Epidermal melanocyte (primary cell): ENCODE data around the gene DENND5B.
"Not testable (repeated sequence)": the region's sequence is repeated elsewhere in the genome, so short reads cannot be mapped to it uniquely, and the experiment has no call there.

Source experiments
- DNase-seq: peaks from one replicate; pipeline ENCODE4 v3.0.0; 2011; ENCODE audit warnings: low spot score; ENCODE audit not compliant: insufficient read length

The DENND5B gene

DNA sequence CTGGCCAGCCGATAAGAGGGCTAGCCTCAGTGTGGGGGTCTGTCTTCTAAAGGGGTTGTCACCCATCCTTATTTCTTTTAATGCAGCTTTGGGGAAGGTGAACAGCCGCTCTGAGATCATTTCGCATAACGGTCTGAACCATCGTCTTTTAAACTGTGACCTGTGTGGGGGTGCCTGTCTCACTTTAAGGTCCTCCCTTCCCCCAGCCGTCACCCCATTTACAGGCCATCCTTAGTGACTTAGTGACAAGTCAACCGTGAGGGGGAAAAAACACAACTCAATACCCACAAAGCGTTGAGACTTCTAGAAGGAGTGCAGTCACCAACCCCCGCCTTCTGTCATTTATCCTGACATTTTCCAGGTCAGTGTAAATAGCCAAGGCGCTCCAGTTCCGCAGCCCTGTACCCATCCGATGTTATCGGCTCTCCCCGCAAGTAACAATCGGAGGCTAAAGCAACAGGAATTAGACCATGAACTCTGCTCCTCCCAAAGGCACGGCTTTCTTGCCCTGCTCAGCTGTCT lies 505 bp upstream of the DENND5B start:
- no peak for DNase-seq

DNA sequence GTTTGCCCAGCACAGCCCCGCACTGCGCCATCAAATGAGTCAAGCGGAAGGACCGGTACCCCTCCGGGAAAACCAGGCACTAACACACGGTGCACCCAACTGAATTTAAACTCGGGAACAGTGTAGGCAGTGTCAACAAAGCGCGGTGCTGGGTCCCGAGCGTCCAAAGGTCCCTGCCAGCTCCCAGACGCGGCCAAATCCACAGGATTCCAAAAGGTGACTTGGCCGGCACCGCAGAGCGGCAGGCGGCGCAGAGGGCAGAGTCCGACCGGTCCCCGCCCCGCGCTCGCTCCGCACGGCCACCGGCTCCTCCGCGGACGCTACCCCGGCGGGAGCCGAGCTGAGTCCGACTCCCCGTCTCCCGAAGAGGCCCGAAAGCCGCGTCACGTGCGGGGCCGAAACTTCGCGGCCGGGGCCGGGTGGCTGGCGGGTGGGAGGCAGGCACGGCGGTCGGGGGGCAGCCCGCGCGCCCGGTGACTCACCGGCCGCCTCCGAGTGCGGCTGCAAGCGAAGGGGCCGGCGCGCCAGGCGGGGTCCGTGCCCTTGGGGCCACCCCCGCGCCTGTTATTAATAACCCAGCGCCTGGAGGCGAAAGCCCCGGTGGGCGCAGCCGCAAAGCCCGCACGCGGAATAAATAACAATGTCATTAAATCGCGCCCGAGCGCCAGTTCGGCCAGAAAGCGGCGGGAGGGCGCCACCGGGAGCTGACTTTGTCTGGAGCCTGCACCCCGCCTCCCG lies 863 bp downstream of the DENND5B start:
- no peak for DNase-seq

DNA sequence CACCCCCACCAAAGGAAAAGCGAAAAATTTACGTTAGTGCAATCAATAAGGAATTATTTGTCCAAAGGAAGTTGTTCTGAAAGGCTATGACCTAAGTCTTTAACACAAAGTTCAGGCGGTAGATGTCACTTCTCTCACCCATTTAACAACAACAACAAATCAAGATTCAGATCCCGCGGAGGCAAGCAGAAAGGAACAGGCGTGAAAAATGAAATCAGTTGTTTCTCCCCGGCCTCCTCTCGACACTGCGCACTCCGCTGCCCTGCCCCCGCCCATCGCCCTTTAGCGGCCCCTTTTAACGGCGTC lies 1.4 kb downstream of the DENND5B start:
- DNase-seq: peak; percentile 45

DNA sequence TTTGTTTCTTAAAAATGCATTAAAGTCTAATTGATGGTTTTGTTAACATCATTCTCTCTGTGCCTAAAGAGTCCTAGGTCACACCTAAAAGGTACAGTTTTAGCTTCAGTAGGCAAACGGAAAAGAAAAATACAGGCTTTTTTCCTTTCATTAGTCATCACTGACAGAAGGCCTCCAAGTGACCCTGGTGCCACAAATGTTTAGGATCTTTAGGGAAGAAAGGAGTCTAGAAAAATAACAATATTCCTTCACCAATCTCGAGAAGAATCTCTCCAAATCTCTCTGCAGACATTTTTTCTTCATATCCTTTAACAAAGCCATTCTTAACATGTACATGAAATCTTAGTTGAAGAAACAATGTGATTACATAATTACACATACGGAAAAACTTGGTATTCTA lies 2.0 kb downstream of the DENND5B start:
- DNase-seq: no peak

- no peak for DNase-seq
These were observed 4.2 kb downstream of the DENND5B start for GRCh38 chr12:31586728-31587127.

DNA sequence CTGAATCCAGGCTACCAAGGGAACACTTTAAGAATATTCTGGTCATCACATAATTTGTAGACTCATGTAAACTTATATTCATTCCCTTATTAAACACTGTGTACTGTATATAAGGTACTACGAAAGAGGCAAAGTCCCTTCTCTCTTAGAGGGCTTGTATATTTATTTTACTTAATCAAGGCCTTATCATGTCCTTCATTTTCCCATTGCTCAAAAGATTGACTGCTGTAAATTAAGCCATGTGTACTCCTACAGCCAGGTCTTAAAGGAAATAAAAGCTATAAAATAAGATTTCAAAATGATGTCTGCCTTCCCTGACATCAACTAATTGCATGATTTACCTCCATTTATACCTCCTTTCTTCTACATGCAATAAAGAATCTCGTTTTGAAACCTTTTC lies 5.0 kb downstream of the DENND5B start:
- no peak for DNase-seq

DNA sequence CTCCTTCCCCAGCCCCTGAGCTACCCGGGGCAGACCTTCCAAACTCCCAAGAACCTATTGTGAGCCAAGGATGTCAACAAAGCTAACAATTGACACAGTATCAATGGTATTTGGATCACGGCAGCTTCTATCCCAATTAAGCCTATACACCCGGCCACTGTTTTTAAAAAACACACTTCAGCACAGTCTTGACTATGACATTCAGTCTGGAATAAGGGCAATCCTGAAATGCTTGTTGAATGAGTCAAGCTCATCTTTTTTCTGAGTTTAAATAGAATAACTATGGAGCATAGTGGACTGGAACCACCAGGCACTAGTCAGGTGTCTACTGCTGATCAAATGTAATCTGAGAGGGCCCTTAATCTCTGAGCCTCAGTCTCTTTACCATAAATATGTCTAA lies 5.7 kb downstream of the DENND5B start:
- DNase-seq: no peak

DNA sequence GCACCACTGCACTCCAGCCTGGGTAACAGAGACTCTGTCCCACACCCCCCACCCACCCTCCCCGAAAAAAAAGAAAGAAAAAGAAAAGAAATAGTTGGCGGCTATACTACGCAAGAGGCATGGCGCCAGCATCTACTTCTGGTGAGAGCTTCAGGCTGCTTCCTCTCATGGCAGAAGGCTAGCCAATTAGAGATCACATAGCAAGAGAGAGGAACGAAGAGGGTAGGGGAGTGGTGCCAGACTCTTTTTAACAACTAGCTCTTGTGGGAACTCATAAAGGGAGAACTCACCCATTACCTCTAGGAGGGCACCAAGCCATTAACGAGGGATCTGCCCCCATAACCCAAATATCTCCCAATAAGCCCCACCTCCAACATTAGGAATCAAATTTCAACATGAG lies 6.2 kb downstream of the DENND5B start:
- no peak for DNase-seq

- no peak for DNase-seq
These were observed 7.1 kb downstream of the DENND5B start for GRCh38 chr12:31583878-31584277.

DNA sequence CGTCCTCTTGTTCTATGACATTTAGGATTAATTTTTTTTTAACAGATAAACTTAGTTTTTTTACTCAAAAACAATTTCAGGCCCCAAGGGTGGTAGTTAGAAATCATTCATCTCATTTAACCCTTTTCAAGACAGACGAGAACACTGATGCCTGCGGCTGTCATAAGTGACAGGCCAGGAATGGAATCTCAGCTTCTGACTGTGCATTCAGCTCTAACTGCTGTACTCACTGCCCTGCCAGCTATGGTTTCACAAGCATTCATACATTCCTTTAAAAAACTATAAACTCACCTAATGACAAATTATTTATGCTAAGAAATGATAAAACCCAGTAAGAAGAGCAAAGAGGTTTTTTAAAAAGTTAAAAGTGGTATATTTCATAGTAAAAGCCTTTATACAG lies 8.8 kb downstream of the DENND5B start:
- no peak for DNase-seq

- DNase-seq: no peak
These were observed 12.3 kb downstream of the DENND5B start for GRCh38 chr12:31578632-31579031.

DNA sequence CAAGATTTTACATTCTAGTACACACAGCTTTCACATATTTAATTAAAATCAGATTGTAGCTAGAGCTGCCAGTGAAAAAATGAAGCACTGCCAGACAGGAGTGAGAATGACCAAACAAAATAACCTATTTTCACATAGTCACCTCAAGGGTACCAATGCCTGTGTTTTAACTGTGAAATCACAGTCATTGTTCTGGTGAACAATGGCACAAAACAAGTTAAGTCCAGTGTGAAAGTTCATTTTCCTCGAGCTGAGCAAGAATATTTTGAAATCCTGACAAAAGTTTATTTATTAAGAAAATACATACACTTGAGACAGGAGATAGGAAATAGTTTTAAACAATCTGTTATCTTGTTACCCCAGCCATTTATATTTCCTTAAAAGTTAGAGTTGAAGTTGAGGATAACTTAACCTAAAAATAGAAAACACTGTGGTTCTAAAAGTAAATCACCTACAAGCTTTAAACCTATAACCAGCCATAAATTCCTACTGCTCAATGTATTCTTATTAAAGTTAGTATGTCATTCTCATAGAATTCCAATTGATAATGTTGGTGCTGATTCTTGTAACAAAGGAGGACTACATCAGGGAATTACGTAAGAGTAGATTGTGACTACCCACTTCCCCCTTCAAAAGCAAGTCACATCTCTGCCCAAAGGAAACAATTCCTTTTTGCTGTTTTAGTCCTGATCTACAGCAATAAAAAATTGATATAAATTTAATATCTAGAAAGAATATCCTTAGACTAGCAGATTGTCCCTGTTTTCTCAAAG lies 15.9 kb downstream of the DENND5B start:
- no peak for DNase-seq

- not testable (repeated sequence) for DNase-seq
These were observed 16.6 kb downstream of the DENND5B start for GRCh38 chr12:31574367-31574766.

- no peak for DNase-seq
These were observed 17.9 kb downstream of the DENND5B start for GRCh38 chr12:31572900-31573600.

- DNase-seq: no peak
These were observed 20.1 kb downstream of the DENND5B start for GRCh38 chr12:31570880-31571279.

GRCh38 chr12:31569517-31569916 lies 21.4 kb downstream of the DENND5B start:
- DNase-seq: not testable (repeated sequence)

DNA sequence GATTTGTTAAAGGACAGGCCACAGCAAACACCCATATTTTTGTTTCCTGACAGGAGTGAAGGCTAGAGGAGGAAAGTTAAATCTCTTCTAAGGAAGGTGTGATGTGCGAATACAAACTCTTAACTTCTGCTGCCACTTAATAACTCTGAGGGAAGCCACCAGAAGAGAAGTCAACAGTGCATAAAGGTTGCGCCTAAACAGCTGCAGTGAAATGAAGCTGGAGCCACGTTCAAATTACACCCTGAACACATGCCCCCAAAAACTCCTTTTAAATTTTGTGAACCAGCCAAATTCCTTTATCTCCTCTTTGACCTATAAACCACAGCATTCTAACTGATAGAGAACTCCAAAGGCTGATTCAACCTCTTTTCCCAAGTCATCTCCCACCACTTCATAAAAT lies 22.4 kb downstream of the DENND5B start:
- no peak for DNase-seq

GRCh38 chr12:31567029-31567428 lies 23.9 kb downstream of the DENND5B start:
- no peak for DNase-seq

DNA sequence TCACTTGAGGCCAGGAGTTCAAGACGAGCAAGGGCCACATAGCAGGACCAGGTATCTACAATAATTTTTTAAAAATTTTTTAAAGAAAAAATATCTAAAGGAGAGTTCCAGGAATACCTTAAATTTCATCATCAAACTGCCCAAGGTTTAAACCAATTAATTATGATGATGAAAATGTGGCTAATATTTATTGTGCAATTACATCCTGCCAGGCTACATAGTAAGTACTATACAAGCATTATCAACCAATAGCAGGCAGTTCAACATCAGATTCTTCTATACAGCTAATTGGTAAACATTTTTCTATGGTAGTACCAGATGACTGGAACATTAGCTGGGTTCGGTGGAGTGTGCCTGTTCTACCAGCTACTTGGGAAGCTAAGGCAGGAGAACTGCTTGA lies 24.4 kb downstream of the DENND5B start:
- no peak for DNase-seq

- DNase-seq: no peak
These were observed 28.2 kb downstream of the DENND5B start for GRCh38 chr12:31562594-31563328.

GRCh38 chr12:31560516-31560915 lies 30.4 kb downstream of the DENND5B start:
- DNase-seq: no peak

- no peak for DNase-seq
These were observed 32.4 kb downstream of the DENND5B start for GRCh38 chr12:31558521-31558920.
